GM04503 (cell line): ENCODE results near the gene PDCD11.
"Not testable (repeated sequence)": the region's sequence is repeated elsewhere in the genome, so short reads cannot be mapped to it uniquely, and the experiment has no call there.

Experiments
- DNase-seq: peaks from one replicate; pipeline ENCODE4 v3.0.0-alpha.2; 2012; ENCODE audit warnings: low read depth

PDCD11 gene

DNA sequence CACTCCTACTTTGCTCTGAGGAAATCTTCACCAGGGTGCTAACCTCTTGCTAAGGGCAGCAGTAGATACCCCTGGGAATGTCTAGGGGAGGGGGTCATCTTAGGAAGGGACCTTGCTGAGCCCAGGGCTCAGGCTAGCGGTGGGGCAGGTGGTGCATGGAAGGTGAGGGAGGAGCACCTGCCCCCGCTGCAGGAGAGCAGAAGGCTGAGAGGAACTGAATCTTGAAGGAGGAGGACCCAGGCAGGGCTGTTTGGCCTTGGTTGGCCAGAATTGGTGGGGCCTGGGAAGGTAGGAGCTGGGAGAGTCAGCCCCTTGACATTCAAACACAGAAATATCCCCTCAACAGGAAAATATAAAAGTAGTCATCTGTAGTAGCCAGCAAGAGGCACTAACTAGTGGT lies 75.6 kb downstream of the PDCD11 start:
- no peak for DNase-seq

- DNase-seq, result no peak
Observed at GRCh38 chr10:103473261-103473671, 76.8 kb downstream of the PDCD11 start.

DNA sequence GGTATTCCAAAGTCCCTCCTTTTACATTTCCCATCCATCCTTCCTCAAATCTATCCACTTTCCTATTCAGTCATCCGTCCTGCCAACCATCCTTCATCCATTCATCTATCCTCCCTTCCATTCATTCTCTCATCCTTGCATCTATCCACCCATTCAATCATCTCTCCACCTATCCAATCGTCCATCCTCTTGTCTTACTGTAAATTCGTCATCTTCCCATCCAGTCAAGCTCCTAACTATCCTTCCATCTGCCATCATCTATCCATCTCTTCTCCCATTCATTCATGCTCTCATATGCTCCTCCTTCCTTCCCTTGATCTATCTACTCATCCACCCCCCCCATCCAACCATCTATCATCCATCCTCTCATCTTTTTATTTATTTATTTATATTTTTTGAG lies 77.7 kb downstream of the PDCD11 start:
- no peak for DNase-seq

DNA sequence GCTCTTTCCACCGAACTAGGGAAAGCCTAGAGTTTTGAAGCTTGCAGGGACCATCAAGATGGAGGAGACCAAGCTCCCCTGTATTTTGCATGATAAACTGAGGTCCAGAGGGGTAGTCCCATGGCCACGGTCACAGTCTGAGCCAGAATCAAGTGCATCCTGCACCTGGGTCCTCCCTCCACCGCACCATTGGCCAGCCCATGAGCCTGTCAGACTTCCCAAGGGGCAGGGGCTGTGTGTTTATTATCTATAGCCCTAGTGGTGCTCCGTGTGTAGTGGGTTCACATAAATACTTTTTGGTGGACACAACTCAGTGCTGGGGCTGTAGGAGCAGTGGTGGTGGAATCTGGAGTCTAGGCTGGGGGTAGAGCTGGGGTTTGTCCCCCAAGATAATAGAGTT lies 79.0 kb downstream of the PDCD11 start:
- DNase-seq, result no peak

DNA sequence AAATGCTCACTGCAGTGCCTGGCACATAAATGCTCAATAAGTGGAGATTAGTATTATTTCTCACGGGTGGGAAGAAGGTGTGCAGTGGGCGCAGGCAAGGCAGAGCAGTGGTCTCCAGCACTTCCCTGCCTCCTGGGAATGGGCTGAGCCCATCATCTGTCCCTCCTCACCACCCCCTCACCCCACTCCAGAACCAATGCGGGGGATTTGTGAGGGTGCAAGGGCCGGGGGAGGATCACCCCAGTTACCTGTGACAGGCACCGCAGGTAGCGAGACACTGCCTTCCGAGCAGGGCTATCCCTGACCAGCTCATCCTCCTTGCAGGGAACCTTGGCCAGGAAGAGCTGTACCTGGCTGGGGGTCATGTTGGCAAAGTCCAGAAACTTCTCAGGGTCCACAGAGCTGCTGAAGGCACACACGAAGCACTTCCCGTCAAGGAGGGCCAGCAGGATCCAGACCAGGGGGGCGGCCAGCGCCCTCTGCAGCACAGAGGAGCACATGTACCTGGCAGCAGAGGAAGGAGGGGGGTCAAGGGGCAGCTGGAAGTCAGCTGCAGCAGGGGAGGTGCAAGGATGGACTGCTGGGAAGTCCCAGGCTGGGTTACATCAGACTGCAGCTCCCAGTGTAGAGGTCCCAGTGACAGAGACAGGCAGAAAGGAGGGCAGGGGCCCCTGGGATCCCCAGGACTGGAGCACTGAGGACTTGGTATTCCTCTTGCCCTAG lies 79.8 kb downstream of the PDCD11 start:
- no peak for DNase-seq

DNA sequence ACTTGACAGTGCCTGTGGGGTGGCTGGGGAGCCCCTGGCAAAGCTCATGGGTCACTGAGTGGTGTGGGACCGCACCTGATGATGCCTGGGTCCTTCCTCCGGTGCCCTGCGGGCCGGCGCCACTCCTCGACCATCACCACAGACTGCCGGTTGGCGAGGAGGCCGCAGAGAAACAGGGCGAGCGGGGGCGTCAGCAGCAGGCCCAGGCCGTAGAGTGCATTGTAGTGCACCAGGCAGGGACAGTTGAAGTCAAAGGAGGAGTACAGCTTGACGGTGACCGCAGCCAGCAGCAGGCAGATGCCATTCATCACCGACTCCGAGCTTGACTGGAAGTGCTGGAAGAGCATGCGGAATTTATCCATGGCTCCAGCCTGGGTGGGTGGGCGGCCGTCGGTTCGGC lies 82.2 kb downstream of the PDCD11 start:
- DNase-seq, result no peak

GRCh38 chr10:103479135-103479534 lies 82.7 kb downstream of the PDCD11 start, which contains the start of gene CALHM3:
Gene CALHM3 (minus strand): TSS chr10:103479240. CDS start chr10:103479032, 208 bp downstream.
- no peak for DNase-seq

GRCh38 chr10:103480521-103480920 lies 84.1 kb downstream of the PDCD11 start:
- peak; percentile 15 for DNase-seq

- peak; percentile 19 for DNase-seq
Observed at GRCh38 chr10:103481974-103482531, 85.6 kb downstream of the PDCD11 start.

DNA sequence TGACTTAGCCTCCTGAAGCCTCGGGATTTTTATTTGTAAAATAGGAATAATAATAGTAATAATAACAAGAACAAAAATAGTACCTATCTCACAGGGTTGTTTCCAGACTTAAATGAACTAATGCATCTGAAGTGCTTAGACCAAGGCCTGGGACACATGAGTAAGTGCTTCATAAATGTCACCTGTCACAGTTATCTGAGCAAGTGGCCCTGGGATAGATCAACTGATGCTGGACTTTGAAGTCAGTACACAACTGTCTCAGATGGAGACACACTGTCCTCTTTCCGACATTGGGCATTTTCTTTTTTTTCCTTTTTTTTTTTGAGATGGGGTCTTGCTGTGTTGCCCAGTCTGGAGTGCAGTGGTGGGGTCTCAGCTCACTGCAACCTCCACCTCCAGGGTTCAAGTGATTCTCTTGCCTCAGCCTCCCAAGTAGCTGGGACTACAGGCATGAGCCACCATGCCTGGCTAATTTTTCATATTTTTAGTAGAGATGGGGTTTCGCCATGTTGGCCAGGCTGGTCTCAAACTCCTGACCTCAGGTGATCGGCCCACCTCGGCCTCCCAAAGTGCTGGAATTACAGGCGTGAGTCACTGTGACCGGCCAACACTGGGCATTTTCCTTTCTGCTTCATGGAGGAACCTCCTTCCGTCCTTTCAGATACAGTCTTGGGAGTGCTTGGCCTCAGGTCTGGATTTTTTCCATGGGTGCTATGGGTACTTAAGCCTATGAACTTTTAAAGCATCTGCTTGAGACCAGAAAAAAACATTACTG lies 90.4 kb downstream of the PDCD11 start:
- DNase-seq, result not testable (repeated sequence)

DNA sequence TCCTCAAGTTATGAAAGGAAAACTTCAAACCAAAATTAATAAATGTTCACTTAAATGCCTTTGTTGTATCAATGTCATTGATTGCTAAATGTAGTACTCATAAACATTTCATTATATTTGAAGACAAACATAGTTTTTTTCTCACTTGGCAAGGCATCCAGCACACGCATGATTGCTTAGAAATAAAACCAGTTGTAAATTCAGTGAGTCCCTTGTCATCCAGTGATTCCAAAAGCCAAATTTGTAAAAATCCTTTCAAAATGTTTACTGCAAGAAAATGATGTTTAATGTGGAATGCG lies 90.9 kb downstream of the PDCD11 start:
- no peak for DNase-seq

GRCh38 chr10:103490986-103491314 lies 94.5 kb downstream of the PDCD11 start:
- DNase-seq, result no peak

- peak; percentile 90 for DNase-seq
Observed at GRCh38 chr10:103491729-103492364, 95.4 kb downstream of the PDCD11 start.

GRCh38 chr10:103492655-103493261 lies 96.3 kb downstream of the PDCD11 start:
- DNase-seq, result no peak

DNA sequence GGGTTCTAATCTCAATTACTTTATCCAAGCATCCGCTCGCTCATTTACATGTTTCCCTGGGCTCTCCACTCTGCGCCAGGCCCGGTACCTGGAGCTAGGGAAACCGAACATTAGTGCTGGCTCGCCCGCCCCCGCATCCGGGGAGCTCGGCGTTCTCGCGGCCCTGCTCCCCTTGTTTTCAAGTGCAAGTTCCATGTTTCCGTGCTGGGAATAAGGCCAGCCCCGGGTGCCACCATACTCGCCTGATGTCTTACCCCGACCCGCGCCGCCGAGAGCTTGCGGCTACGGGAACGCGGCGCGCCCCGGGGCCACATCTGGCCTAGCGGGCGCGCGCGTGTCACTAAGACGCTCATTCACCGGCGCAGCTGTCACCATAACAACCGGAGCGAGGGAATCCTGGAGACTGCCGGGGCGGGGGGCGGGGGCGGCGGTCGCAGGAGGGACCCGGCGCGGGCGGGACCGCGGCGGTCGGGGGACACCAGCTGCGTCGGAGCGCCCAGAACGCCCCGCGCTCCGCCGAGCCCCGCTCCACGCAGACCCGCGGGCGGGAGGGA lies 97.0 kb downstream of the PDCD11 start, which contains the start of gene NEURL1:
TSS of gene NEURL1 (plus strand) at position 344 of the 554 bp plus-strand sequence. CDS start 683 bp downstream, outside the sequence.
- DNase-seq, result no peak

DNA sequence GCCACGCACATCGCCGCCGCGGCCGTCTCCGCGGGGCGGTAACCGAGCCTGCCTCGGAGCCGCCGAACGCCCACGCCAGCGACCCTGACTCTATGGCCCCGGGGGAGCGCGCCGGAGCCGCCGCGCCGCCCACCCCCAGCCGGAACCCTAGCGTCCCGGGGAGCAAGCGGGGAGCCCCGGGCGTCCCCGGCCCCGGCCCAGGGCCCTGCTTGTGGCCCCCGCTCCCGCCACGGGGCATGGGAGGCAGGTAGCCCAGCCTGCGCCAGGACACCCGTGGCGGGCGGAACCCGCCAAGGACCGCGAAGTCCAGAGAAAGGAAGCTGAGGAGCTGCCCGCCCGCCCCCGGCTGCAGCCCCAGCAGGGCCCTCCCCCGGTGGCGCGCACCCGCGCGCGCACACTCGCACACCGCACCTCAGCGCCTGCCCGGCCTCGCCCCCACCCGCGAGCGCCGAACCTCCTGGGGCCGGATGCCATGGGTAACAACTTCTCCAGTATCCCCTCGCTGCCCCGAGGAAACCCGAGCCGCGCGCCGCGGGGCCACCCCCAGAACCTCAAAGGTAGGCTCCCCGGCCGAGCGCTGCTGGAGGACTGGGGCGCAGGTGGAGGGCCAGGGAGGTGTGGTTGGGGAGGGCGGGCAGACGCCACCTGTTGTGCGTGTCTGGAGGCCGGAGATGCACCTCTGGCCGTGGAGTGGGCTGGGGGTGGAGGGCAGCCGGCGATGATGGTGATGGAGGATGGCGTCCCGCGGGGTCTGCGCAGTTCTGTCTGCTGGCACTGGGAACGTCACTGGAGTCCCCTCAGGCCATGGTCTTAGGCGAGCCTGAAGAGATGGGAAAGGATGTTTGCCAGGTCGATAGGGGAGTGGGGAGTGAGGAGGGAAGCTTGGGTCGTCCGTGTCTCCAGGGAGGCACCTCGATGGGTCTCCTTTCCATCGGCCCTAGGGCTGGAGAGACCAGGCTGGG lies 97.8 kb downstream of the PDCD11 start:
- DNase-seq, result no peak

DNA sequence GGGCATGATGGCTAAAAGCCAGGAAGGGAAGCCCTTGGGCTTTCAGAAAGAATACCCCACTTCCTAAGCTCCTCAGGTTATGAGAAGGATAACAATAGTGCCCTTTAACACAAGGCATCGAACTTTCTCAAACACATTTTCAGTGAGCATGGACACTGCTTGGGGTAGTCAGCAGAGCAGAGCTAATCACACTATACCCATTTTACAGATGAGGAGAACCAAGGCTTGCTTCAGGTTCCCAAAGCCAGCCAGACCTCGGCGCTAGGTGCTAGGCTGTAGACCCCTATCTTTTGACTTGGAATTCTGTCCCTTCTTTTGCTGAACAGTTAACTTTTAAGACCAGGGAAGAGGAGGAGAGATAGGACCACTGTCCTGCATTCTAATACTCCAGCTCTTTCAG lies 98.9 kb downstream of the PDCD11 start:
- DNase-seq, result no peak
